K562 treated with DMSO at 1 percent for 24 hours (cell line): ENCODE measurements around the gene SUCO. TPM values are rescaled to one million over a fixed set of nuclear protein-coding genes. Genes with fewer than 3 reads are reported as not detected.

Experiments used
- total RNA-seq: library from RNA; unstranded; fragments of 300-600 nt; gene quantifications from 2 replicates; pipeline ENCODE4 v1.2.3, GENCODE V29; 2022; ENCODE audit warnings: low read depth; ENCODE audit not compliant: insufficient read depth

SUCO gene, protein sequence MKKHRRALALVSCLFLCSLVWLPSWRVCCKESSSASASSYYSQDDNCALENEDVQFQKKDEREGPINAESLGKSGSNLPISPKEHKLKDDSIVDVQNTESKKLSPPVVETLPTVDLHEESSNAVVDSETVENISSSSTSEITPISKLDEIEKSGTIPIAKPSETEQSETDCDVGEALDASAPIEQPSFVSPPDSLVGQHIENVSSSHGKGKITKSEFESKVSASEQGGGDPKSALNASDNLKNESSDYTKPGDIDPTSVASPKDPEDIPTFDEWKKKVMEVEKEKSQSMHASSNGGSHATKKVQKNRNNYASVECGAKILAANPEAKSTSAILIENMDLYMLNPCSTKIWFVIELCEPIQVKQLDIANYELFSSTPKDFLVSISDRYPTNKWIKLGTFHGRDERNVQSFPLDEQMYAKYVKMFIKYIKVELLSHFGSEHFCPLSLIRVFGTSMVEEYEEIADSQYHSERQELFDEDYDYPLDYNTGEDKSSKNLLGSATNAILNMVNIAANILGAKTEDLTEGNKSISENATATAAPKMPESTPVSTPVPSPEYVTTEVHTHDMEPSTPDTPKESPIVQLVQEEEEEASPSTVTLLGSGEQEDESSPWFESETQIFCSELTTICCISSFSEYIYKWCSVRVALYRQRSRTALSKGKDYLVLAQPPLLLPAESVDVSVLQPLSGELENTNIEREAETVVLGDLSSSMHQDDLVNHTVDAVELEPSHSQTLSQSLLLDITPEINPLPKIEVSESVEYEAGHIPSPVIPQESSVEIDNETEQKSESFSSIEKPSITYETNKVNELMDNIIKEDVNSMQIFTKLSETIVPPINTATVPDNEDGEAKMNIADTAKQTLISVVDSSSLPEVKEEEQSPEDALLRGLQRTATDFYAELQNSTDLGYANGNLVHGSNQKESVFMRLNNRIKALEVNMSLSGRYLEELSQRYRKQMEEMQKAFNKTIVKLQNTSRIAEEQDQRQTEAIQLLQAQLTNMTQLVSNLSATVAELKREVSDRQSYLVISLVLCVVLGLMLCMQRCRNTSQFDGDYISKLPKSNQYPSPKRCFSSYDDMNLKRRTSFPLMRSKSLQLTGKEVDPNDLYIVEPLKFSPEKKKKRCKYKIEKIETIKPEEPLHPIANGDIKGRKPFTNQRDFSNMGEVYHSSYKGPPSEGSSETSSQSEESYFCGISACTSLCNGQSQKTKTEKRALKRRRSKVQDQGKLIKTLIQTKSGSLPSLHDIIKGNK (N-terminal part only)
- 9.0 and 11.6 TPM in 2 replicates for total RNA-seq

DNA sequence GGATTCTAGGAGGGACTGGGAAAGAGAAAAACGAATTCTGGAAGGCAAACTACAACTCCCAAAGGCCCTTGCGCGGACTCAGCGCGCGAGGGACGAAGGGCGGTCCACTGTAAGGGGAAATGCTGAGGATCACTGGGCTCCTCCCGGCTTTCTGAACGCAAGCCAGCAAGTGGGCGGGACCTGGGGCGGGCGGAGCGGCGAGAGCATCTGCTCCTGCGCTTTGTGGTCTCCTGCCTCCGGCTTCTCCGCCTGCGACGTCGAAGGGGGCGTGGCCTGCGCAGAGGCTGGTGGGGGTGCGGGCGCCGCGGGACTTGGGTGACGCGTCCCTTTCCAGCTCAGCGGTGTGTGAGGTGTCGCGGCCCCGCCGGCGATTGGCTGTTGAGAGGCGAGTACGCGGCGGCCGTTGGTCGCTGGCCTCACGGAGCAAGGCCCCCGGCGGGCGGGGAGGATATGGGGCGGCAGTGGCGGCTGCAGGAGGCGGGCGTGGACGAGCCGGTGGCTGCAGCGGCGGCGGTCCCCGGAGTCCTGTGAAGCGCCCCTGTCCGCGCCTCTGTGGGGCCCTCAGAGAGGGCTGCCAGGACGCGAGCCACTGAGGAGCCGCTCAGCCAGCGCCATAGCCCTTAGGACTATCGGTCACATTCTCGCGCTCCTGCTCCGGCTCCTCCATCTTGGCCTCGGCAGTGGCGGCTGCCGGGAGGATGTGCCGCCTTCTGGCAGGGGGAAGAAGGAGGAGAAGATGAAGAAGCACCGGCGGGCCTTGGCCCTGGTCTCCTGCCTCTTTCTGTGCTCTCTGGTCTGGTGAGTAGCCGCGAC is at the start of gene SUCO:
Gene SUCO (plus strand): TSS at position 451 of the 813 bp plus-strand sequence. CDS start 286 bp downstream, at position 737.

GRCh38 chr1:172658871-172659453 is 126.0 kb downstream of the SUCO start, which contains the start of gene FASLG:
Gene FASLG (plus strand): TSS chr1:172659103. CDS start chr1:172659202, 99 bp downstream.

Other genes starting within 250 kb of the SUCO start
- gene C1orf105, start 112.5 kb upstream of the SUCO start, total RNA-seq: not detected in 2 replicates
- gene PIGC, start 89.1 kb upstream of the SUCO start, total RNA-seq: 74.2 and 76.7 TPM in 2 replicates
- gene FASLG, start 126.0 kb downstream of the SUCO start, total RNA-seq: not detected in 2 replicates